GM23338 (cell line): ENCODE results near the gene MYO1D.
"Not testable (repeated sequence)": the region's sequence is repeated elsewhere in the genome, so short reads cannot be mapped to it uniquely, and the experiment has no call there.

Experiments
- CREB1 ChIP-seq: fragments of 250-450 bp; sonication (Bioruptor Pico); IDR thresholded peaks from 2 replicates; pipeline ENCODE4 v1.5.0; 2020; ENCODE audit warnings: low read depth, mild to moderate bottlenecking, moderate library complexity
- CTCF ChIP-seq, 2 experiments: fragments of 200-600 bp in 1 of 2; sonication (generic) in 1 of 2; conservative IDR thresholded peaks; 2 replicates each; pipeline versions ENCODE4 v1.5.1 to v1.6.1; 2016 to 2017; ENCODE audit warnings: antibody characterized with exemption in 2 of 2, low read depth in 2 of 2, mild to moderate bottlenecking in 2 of 2, moderate library complexity in 1 of 2
- ETS1 ChIP-seq: IDR thresholded peaks from 2 replicates; pipeline ENCODE4 v1.6.1; 2016; ENCODE audit warnings: antibody characterized with exemption
- EZH2 ChIP-seq: fragments of 200-600 bp; sonication (generic); IDR thresholded peaks from one replicate; pipeline ENCODE4 v1.8.0; 2017; ENCODE audit warnings: antibody characterized with exemption, mild to moderate bottlenecking, low read depth; ENCODE audit not compliant: unreplicated experiment
- EZH2phosphoT487 ChIP-seq: fragments of 200-600 bp; sonication (generic); IDR thresholded peaks from one replicate; pipeline ENCODE4 v1.8.1; 2018; ENCODE audit warnings: antibody characterized with exemption; ENCODE audit not compliant: unreplicated experiment
- POLR2AphosphoS5 ChIP-seq: IDR thresholded peaks from 2 replicates; pipeline ENCODE4 v1.6.1; 2016; ENCODE audit warnings: antibody characterized with exemption, low read depth
- REST ChIP-seq: IDR thresholded peaks from one replicate; pipeline ENCODE4 v1.6.1; 2018; ENCODE audit warnings: antibody characterized with exemption; ENCODE audit not compliant: unreplicated experiment

- TF ChIP-seq EZH2; CTCF (conservative IDR thresholded peaks at IDR 0.05; ENCODE audit: low read depth in 2 of 2); POLR2AphosphoS5; CREB1 (CRISPR knock-in tag); REST; EZH2phosphoT487; ETS1: not testable (repeated sequence)
Measured at GRCh38 chr17:32714206-32714605, 162.7 kb downstream of the MYO1D start.
